ENCODE data around the gene CERS2. TPM values are rescaled to one million over a fixed set of nuclear protein-coding genes. Genes with fewer than 3 reads are reported as not detected.

CERS2 gene
- total RNA-seq, 1 experiment from 2014 or later: 226 TPM

GRCh38 chr1:151002611-151003010 is 28.0 kb upstream of the CERS2 start:
- H3K36me3 Mint-ChIP-seq (ENCODE audit: insufficient read depth, unreplicated experiment): peaks cover 20% of the 10 kb centered on the region
- intact Hi-C loops (cut with micrococcal nuclease; ENCODE audit: unreplicated experiment): no loop called here
- CTCF ChIA-PET: interaction anchor here (2.6 kb wide), 1 partner anchor 21 kb away, joined by 10 read pairs; the partner anchor contains the start of gene ANXA9
- no peaks in the 10 kb centered on the region for H3K9me3 Mint-ChIP-seq (ENCODE audit: low read depth, unreplicated experiment)
- TF ChIP-seq CTCF (IDR thresholded peaks at IDR 0.05; ENCODE audit: unreplicated experiment): no peak
- no peak for DNase-seq
- BruUV-seq (replicated peaks): no TSS peak
- H3K4me3 Mint-ChIP-seq (ENCODE audit: low read depth, unreplicated experiment): no peak overlapping the region
- no peaks in the 10 kb centered on the region for H3K27me3 Mint-ChIP-seq (ENCODE audit: unreplicated experiment)
- H3K27ac Mint-ChIP-seq (ENCODE audit: unreplicated experiment): no peak overlapping the region
- H3K4me1 Mint-ChIP-seq (ENCODE audit: low read depth, unreplicated experiment): peaks cover 23% of the 10 kb centered on the region

- no peak for DNase-seq
- no peaks in the 10 kb centered on the region for H3K9me3 Mint-ChIP-seq (ENCODE audit: low read depth, unreplicated experiment)
- BruUV-seq (replicated peaks): no TSS peak
- intact Hi-C loops (cut with micrococcal nuclease; ENCODE audit: unreplicated experiment): no loop called here
- peaks cover 15% of the 10 kb centered on the region for H3K36me3 Mint-ChIP-seq (ENCODE audit: insufficient read depth, unreplicated experiment)
- no peak overlapping the region for H3K4me3 Mint-ChIP-seq (ENCODE audit: low read depth, unreplicated experiment)
- H3K4me1 Mint-ChIP-seq (ENCODE audit: low read depth, unreplicated experiment): peaks cover 17% of the 10 kb centered on the region
- CTCF ChIA-PET: no interaction called here
- H3K27me3 Mint-ChIP-seq (ENCODE audit: unreplicated experiment): no peaks in the 10 kb centered on the region
- TF ChIP-seq CTCF (IDR thresholded peaks at IDR 0.05; ENCODE audit: unreplicated experiment): no peak
- no peak overlapping the region for H3K27ac Mint-ChIP-seq (ENCODE audit: unreplicated experiment)
Observed at GRCh38 chr1:151002051-151002450, 27.4 kb upstream of the CERS2 start.

- H3K27ac Mint-ChIP-seq (ENCODE audit: unreplicated experiment): no peak overlapping the region
- H3K4me1 Mint-ChIP-seq (ENCODE audit: low read depth, unreplicated experiment): peaks cover 13% of the 10 kb centered on the region
- no peak overlapping the region for H3K4me3 Mint-ChIP-seq (ENCODE audit: low read depth, unreplicated experiment)
- H3K36me3 Mint-ChIP-seq (ENCODE audit: insufficient read depth, unreplicated experiment): peaks cover 13% of the 10 kb centered on the region
- intact Hi-C loops (cut with micrococcal nuclease; ENCODE audit: unreplicated experiment): no loop called here
- no peak for DNase-seq
- no TSS peak for BruUV-seq (replicated peaks)
- TF ChIP-seq CTCF (IDR thresholded peaks at IDR 0.05; ENCODE audit: unreplicated experiment): no peak
- CTCF ChIA-PET: interaction anchor here (0.6 kb wide), 1 partner anchor 67 kb away, joined by 4 read pairs; no protein-coding TSS in a partner anchor
- H3K27me3 Mint-ChIP-seq (ENCODE audit: unreplicated experiment): no peaks in the 10 kb centered on the region
- H3K9me3 Mint-ChIP-seq (ENCODE audit: low read depth, unreplicated experiment): no peaks in the 10 kb centered on the region
Observed at GRCh38 chr1:151001602-151002001, 27.0 kb upstream of the CERS2 start.

- Mint-ChIP-seq H3K27ac (ENCODE audit: unreplicated experiment) (no peak overlapping the region), H3K27me3 (ENCODE audit: unreplicated experiment) (no peaks in the 10 kb centered on the region), H3K4me3 (ENCODE audit: low read depth, unreplicated experiment) (no peak overlapping the region), H3K36me3 (ENCODE audit: insufficient read depth, unreplicated experiment) (peaks cover 13% of the 10 kb centered on the region), H3K9me3 (ENCODE audit: low read depth, unreplicated experiment) (no peaks in the 10 kb centered on the region), H3K4me1 (ENCODE audit: low read depth, unreplicated experiment) (peaks cover under 1% of the 10 kb centered on the region)
- no peak for TF ChIP-seq CTCF (IDR thresholded peaks at IDR 0.05; ENCODE audit: unreplicated experiment)
- no TSS peak for BruUV-seq (replicated peaks)
- DNase-seq: no peak
- CTCF ChIA-PET: interaction anchor here (0.6 kb wide), 1 partner anchor 338 kb away, joined by 3 read pairs; no protein-coding TSS in a partner anchor
- intact Hi-C loops (cut with micrococcal nuclease; ENCODE audit: unreplicated experiment): no loop called here
Observed at GRCh38 chr1:151000408-151000807, 25.8 kb upstream of the CERS2 start.

Measured in Calu3 (cell line).